ENCODE data around the gene ZFTA. TPM values are rescaled to one million over a fixed set of nuclear protein-coding genes. Genes with fewer than 3 reads are reported as not detected.

ZFTA gene
- total and polyA plus RNA-seq, 11 donors, result 4.6 to 17.9 (median 10.0) TPM

GRCh38 chr11:63736864-63737263 lies 31.7 kb downstream of the ZFTA start:
- ATAC-seq, result no peak
- intact Hi-C loops (cut with DNase I), result loop anchor here (5.0 to 10.0 kb wide), 9 partner anchors 52 to 262 kb away; partner anchors contain the start of gene RTN3 (in 4 of the 10)
- H3K4me3 ChIP-seq, result no peak overlapping the region
- H3K36me3 ChIP-seq, result no peaks in the 10 kb centered on the region
- H3K27me3 ChIP-seq, result no peaks in the 10 kb centered on the region
- TF ChIP-seq, protein P1, sequence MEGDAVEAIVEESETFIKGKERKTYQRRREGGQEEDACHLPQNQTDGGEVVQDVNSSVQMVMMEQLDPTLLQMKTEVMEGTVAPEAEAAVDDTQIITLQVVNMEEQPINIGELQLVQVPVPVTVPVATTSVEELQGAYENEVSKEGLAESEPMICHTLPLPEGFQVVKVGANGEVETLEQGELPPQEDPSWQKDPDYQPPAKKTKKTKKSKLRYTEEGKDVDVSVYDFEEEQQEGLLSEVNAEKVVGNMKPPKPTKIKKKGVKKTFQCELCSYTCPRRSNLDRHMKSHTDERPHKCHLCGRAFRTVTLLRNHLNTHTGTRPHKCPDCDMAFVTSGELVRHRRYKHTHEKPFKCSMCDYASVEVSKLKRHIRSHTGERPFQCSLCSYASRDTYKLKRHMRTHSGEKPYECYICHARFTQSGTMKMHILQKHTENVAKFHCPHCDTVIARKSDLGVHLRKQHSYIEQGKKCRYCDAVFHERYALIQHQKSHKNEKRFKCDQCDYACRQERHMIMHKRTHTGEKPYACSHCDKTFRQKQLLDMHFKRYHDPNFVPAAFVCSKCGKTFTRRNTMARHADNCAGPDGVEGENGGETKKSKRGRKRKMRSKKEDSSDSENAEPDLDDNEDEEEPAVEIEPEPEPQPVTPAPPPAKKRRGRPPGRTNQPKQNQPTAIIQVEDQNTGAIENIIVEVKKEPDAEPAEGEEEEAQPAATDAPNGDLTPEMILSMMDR (IDR thresholded peaks at IDR 0.05), result no peak
- TF ChIP-seq POLR2A (IDR thresholded peaks at IDR 0.05), result no peak
- 97 to 100% (median 98%) methylated on average over 4 of the region's 4 CpGs for WGBS, 4 donors
- H3K27ac ChIP-seq, result no peak overlapping the region
- peaks cover 0 to 10% (median 2%) of the 10 kb centered on the region in 12 donors for H3K4me1 ChIP-seq
- H3K9me3 ChIP-seq, result no peaks in the 10 kb centered on the region
- DNase-seq, result no peak

DNA sequence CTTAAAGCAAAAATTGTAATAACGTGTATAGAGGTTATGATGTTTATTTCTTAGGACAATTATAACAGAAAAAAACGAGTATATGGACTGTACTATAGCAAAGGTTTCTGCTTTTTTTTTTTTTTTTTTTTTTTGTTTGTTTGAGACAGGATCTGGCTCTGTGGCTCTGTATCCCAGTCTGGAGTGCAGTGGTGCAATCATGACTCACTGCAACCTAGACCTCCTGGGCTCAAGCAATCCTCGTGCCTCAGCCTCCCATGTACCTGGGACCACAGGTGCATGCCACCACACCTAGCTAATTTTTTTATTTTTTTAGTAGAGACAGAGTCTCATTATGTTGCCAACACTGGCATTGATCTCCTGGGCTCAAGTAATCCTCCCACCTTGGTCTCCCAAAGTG lies 39.2 kb downstream of the ZFTA start:
- TF ChIP-seq, protein P1 (IDR thresholded peaks at IDR 0.05), result no peak
- TF ChIP-seq POLR2A (IDR thresholded peaks at IDR 0.05), result no peak
- DNase-seq, result no peak
- no peaks in the 10 kb centered on the region for H3K27me3 ChIP-seq
- H3K4me3 ChIP-seq, result no peak overlapping the region
- ATAC-seq, result no peak
- H3K9me3 ChIP-seq, result no peaks in the 10 kb centered on the region
- intact Hi-C loops (cut with DNase I), result no loop called here
- 90 to 94% (median 93%) methylated on average over 3 of the region's 3 CpGs for WGBS, 4 donors
- no peaks in the 10 kb centered on the region for H3K4me1 ChIP-seq
- H3K27ac ChIP-seq, result no peak overlapping the region
- peaks cover 0 to 6% (median 0%) of the 10 kb centered on the region in 9 donors for H3K36me3 ChIP-seq

DNA sequence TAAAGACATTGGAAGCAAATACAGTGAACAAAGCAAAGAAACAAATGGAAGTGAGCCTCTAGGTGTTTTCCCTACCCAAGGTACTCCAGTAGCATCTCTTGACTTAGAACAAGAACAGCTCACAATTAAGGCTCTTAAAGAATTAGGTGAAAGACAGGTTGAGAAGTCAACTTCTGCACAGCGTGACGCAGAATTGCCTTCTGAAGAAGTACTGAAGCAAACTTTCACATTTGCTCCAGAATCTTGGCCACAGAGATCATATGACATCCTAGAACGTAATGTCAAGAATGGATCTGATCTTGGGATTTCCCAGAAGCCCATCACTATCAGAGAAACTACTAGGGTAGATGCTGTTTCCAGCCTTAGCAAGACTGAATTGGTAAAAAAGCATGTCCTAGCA lies 48.0 kb downstream of the ZFTA start:
- ATAC-seq (no peak), DNase-seq (no peak)
- TF ChIP-seq, protein P1 (IDR thresholded peaks at IDR 0.05), result no peak
- Histone ChIP-seq H3K27me3 (no peaks in the 10 kb centered on the region), H3K27ac (no peak overlapping the region), H3K4me3 (no peak overlapping the region), H3K36me3 (peaks cover 0 to 20% (median 0%) of the 10 kb centered on the region in 9 donors), H3K4me1 (no peaks in the 10 kb centered on the region), H3K9me3 (no peaks in the 10 kb centered on the region)
- intact Hi-C loops (cut with DNase I), result no loop called here
- 96 to 100% (median 98%) methylated on average over 3 of the region's 3 CpGs for WGBS, 4 donors

GRCh38 chr11:63719987-63720386 lies 48.6 kb downstream of the ZFTA start:
- 70 to 76% (median 74%) methylated on average over 2 of the region's 2 CpGs for WGBS, 4 donors
- Histone ChIP-seq H3K4me1 (no peaks in the 10 kb centered on the region), H3K36me3 (peaks cover 0 to 20% (median 5%) of the 10 kb centered on the region in 9 donors), H3K4me3 (no peak overlapping the region), H3K27ac (no peak overlapping the region), H3K27me3 (no peaks in the 10 kb centered on the region), H3K9me3 (no peaks in the 10 kb centered on the region)
- DNase-seq (no peak), ATAC-seq (no peak)
- intact Hi-C loops (cut with DNase I), result no loop called here
- TF ChIP-seq POLR2A (IDR thresholded peaks at IDR 0.05), result no peak
- TF ChIP-seq, protein P1 (IDR thresholded peaks at IDR 0.05), result no peak
